ENCODE data around the gene ARRB2.

Gene ARRB2

DNA sequence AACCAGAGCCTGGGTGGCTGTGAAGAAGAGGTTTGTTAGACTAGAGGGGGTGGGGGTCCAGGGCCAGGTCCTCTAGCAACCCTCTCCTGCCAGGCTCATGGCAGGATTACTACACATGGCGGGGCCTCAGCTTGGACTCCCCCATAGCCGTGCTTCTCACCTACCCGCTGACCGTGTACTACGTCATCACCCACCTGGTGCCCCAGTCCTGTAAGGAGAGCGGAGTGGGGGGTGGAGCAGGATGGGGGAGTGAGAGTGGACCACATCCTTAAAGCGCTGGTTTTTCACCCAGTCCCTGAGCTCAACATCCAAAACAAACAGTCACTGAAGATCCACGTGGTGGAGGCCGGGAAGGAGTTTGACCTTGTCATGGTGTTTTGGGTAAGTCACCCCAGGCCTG, 33.5 kb downstream of the ARRB2 start:
- Histone ChIP-seq H3K27me3 (ENCODE audit: control insufficient read depth, insufficient read depth, low read length) (peaks cover 75% of the 10 kb centered on the region), H3K4me3 (ENCODE audit: low read length) (no peak overlapping the region), H3K9ac (ENCODE audit: low read depth, low read length) (no peak overlapping the region), H3K9me3 (replicated peaks; ENCODE audit: low read length) (no peaks in the 10 kb centered on the region), H3K4me1 (ENCODE audit: control insufficient read depth, insufficient read depth, low read length) (peaks cover 4% of the 10 kb centered on the region), H3K36me3 (ENCODE audit: insufficient read depth, low read length) (no peaks in the 10 kb centered on the region), H3K4me2 (ENCODE audit: low read length) (no peak overlapping the region)

GRCh38 chr17:4744999-4745969, 34.9 kb downstream of the ARRB2 start:
- H3K9me3 ChIP-seq (replicated peaks; ENCODE audit: low read length), result no peaks in the 10 kb centered on the region
- peaks cover 73% of the 10 kb centered on the region for H3K27me3 ChIP-seq (ENCODE audit: control insufficient read depth, insufficient read depth, low read length)
- H3K4me3 ChIP-seq (ENCODE audit: low read length), result no peak overlapping the region
- no peak overlapping the region for H3K4me2 ChIP-seq (ENCODE audit: low read length)
- H3K9ac ChIP-seq (ENCODE audit: low read depth, low read length), result no peak overlapping the region
- no peaks in the 10 kb centered on the region for H3K36me3 ChIP-seq (ENCODE audit: insufficient read depth, low read length)
- no peaks in the 10 kb centered on the region for H3K4me1 ChIP-seq (ENCODE audit: control insufficient read depth, insufficient read depth, low read length)

DNA sequence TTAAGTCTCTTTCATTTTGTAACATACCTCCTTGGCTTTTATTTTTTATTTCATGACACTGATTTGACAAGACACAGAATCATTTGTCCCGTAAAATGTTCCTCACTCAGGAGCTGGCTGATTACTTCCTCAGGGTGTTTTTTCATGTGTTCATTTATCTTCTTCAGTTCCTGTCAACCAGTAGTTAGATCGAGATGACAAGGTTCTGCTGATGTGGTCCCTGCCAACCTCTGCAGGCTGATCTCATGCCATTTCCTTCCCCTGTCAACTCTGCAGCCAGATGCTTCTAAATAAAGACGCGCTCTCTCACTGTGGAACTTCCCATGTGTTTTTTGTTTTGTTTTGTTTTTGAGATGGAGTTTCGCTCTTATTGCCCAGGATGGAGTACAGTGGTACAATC, 37.4 kb downstream of the ARRB2 start:
- no peak overlapping the region for H3K9ac ChIP-seq (ENCODE audit: low read depth, low read length)
- no peaks in the 10 kb centered on the region for H3K36me3 ChIP-seq (ENCODE audit: insufficient read depth, low read length)
- no peaks in the 10 kb centered on the region for H3K9me3 ChIP-seq (replicated peaks; ENCODE audit: low read length)
- no peak overlapping the region for H3K4me2 ChIP-seq (ENCODE audit: low read length)
- no peaks in the 10 kb centered on the region for H3K4me1 ChIP-seq (ENCODE audit: control insufficient read depth, insufficient read depth, low read length)
- peaks cover 73% of the 10 kb centered on the region for H3K27me3 ChIP-seq (ENCODE audit: control insufficient read depth, insufficient read depth, low read length)
- no peak overlapping the region for H3K4me3 ChIP-seq (ENCODE audit: low read length)

GRCh38 chr17:4748686-4749085, 38.3 kb downstream of the ARRB2 start:
- H3K9me3 ChIP-seq (replicated peaks; ENCODE audit: low read length), result no peaks in the 10 kb centered on the region
- peaks cover 68% of the 10 kb centered on the region for H3K27me3 ChIP-seq (ENCODE audit: control insufficient read depth, insufficient read depth, low read length)
- H3K4me3 ChIP-seq (ENCODE audit: low read length), result no peak overlapping the region
- no peak overlapping the region for H3K4me2 ChIP-seq (ENCODE audit: low read length)
- no peaks in the 10 kb centered on the region for H3K36me3 ChIP-seq (ENCODE audit: insufficient read depth, low read length)
- H3K4me1 ChIP-seq (ENCODE audit: control insufficient read depth, insufficient read depth, low read length), result no peaks in the 10 kb centered on the region
- H3K9ac ChIP-seq (ENCODE audit: low read depth, low read length), result no peak overlapping the region

DNA sequence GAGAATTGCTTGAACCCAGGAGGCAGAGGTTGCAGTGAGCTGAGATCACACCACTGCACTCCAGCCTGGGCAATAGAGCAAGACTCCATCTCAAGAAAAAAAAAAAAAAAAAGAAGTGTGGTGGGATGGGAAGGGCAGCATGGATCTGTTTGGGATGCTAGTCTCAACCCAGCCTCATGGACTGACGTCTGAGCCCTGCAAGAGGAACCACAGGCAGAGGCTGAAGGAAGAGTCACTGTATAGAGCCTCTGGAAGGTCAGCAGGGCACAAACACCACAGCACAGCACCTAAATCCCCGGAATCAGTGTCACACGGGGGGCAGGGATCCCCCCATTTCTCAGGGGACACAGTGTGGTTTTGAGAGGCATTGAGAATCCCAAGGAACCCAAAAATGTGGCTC, 40.2 kb downstream of the ARRB2 start:
- Histone ChIP-seq H3K27me3 (ENCODE audit: control insufficient read depth, insufficient read depth, low read length) (peaks cover 64% of the 10 kb centered on the region), H3K4me3 (ENCODE audit: low read length) (no peak overlapping the region), H3K36me3 (ENCODE audit: insufficient read depth, low read length) (no peaks in the 10 kb centered on the region), H3K4me2 (ENCODE audit: low read length) (no peak overlapping the region), H3K9me3 (replicated peaks; ENCODE audit: low read length) (no peaks in the 10 kb centered on the region), H3K9ac (ENCODE audit: low read depth, low read length) (no peak overlapping the region), H3K4me1 (ENCODE audit: control insufficient read depth, insufficient read depth, low read length) (no peaks in the 10 kb centered on the region)

GRCh38 chr17:4751932-4752331, 41.5 kb downstream of the ARRB2 start:
- Histone ChIP-seq H3K27me3 (ENCODE audit: control insufficient read depth, insufficient read depth, low read length) (peaks cover 64% of the 10 kb centered on the region), H3K9ac (ENCODE audit: low read depth, low read length) (no peak overlapping the region), H3K4me2 (ENCODE audit: low read length) (no peak overlapping the region), H3K9me3 (replicated peaks; ENCODE audit: low read length) (no peaks in the 10 kb centered on the region), H3K4me3 (ENCODE audit: low read length) (no peak overlapping the region), H3K4me1 (ENCODE audit: control insufficient read depth, insufficient read depth, low read length) (no peaks in the 10 kb centered on the region), H3K36me3 (ENCODE audit: insufficient read depth, low read length) (no peaks in the 10 kb centered on the region)

- Histone ChIP-seq H3K9me3 (replicated peaks; ENCODE audit: low read length) (no peaks in the 10 kb centered on the region), H3K36me3 (ENCODE audit: insufficient read depth, low read length) (no peaks in the 10 kb centered on the region), H3K4me1 (ENCODE audit: control insufficient read depth, insufficient read depth, low read length) (no peaks in the 10 kb centered on the region), H3K4me2 (ENCODE audit: low read length) (no peak overlapping the region), H3K9ac (ENCODE audit: low read depth, low read length) (no peak overlapping the region), H3K4me3 (ENCODE audit: low read length) (no peak overlapping the region), H3K27me3 (ENCODE audit: control insufficient read depth, insufficient read depth, low read length) (peaks cover 71% of the 10 kb centered on the region)
These were observed 43.0 kb downstream of the ARRB2 start for GRCh38 chr17:4753392-4753791.

GRCh38 chr17:4759776-4760236, 49.4 kb downstream of the ARRB2 start:
- Histone ChIP-seq H3K36me3 (ENCODE audit: insufficient read depth, low read length) (no peaks in the 10 kb centered on the region), H3K4me3 (ENCODE audit: low read length) (no peak overlapping the region), H3K4me2 (ENCODE audit: low read length) (no peak overlapping the region), H3K4me1 (ENCODE audit: control insufficient read depth, insufficient read depth, low read length) (no peaks in the 10 kb centered on the region), H3K9ac (ENCODE audit: low read depth, low read length) (no peak overlapping the region), H3K27me3 (ENCODE audit: control insufficient read depth, insufficient read depth, low read length) (peaks cover 52% of the 10 kb centered on the region), H3K9me3 (replicated peaks; ENCODE audit: low read length) (no peaks in the 10 kb centered on the region)

DNA sequence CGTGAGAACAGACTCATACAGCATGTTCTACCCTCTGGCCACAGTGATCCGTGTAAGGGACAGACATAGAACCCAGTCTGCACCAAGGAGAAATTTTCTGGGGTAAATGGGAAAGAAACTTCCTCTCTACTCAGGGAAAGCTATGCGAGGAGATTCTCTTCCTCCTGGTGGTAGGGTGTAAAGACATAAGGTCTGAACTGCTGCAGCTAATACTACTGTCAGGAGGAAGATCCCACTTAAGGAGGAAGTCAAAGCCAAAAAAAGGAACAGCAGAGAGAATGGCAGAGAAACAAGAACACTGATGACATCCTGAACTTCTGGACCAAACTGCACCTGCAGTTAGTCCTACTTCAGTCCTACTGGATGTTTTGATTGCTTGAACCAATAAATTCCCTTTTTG, 54.2 kb downstream of the ARRB2 start:
- no peak overlapping the region for H3K9ac ChIP-seq (ENCODE audit: low read depth, low read length)
- H3K4me3 ChIP-seq (ENCODE audit: low read length), result no peak overlapping the region
- H3K9me3 ChIP-seq (replicated peaks; ENCODE audit: low read length), result no peaks in the 10 kb centered on the region
- no peaks in the 10 kb centered on the region for H3K36me3 ChIP-seq (ENCODE audit: insufficient read depth, low read length)
- peaks cover 25% of the 10 kb centered on the region for H3K27me3 ChIP-seq (ENCODE audit: control insufficient read depth, insufficient read depth, low read length)
- no peak overlapping the region for H3K4me2 ChIP-seq (ENCODE audit: low read length)
- H3K4me1 ChIP-seq (ENCODE audit: control insufficient read depth, insufficient read depth, low read length), result peaks cover 5% of the 10 kb centered on the region

DNA sequence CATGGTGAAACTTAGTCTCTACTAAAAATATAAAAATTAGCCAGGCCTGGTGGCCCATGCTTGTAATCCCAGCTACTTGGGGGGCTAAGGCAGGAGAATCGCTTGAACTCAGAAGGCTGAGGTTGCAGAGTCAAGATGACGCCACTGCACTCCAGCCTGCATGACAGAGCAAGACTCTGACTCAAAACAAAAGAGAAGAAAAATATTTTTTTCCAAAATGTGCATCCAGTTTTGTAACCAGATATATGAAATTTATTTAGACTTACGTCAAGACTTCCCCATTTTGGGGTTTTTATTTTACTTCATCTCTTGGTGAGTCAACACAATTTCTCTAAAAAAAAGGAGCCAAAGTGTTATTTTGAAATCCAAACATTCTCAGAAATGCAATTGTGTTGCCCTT, 55.8 kb downstream of the ARRB2 start:
- H3K27me3 ChIP-seq (ENCODE audit: control insufficient read depth, insufficient read depth, low read length), result peaks cover 19% of the 10 kb centered on the region
- no peak overlapping the region for H3K9ac ChIP-seq (ENCODE audit: low read depth, low read length)
- H3K9me3 ChIP-seq (replicated peaks; ENCODE audit: low read length), result no peaks in the 10 kb centered on the region
- H3K4me3 ChIP-seq (ENCODE audit: low read length), result no peak overlapping the region
- peaks cover 9% of the 10 kb centered on the region for H3K4me1 ChIP-seq (ENCODE audit: control insufficient read depth, insufficient read depth, low read length)
- H3K36me3 ChIP-seq (ENCODE audit: insufficient read depth, low read length), result no peaks in the 10 kb centered on the region
- no peak overlapping the region for H3K4me2 ChIP-seq (ENCODE audit: low read length)

DNA sequence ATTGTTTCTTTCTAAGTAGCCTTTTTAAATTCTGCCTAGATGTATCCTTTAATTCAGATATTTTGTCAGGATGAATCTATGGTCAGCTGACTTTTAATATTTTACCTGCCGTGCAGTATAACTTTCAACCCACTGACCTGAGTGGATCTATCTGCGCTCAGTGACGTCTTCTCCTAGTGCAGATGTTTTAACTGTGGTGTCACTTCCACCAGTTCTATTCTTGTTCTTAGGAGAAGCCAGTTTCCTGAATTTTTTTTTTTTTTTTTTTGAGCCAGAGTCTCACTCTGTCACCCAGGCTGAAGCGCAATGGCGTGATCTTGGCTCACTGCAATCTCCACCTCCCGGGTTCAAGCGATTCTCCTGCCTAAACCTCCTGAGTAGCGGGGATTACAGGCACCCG, 56.3 kb downstream of the ARRB2 start:
- H3K27me3 ChIP-seq (ENCODE audit: control insufficient read depth, insufficient read depth, low read length), result peaks cover 22% of the 10 kb centered on the region
- no peaks in the 10 kb centered on the region for H3K9me3 ChIP-seq (replicated peaks; ENCODE audit: low read length)
- H3K36me3 ChIP-seq (ENCODE audit: insufficient read depth, low read length), result no peaks in the 10 kb centered on the region
- H3K4me3 ChIP-seq (ENCODE audit: low read length), result no peak overlapping the region
- no peak overlapping the region for H3K4me2 ChIP-seq (ENCODE audit: low read length)
- no peak overlapping the region for H3K9ac ChIP-seq (ENCODE audit: low read depth, low read length)
- H3K4me1 ChIP-seq (ENCODE audit: control insufficient read depth, insufficient read depth, low read length), result peaks cover 9% of the 10 kb centered on the region

- H3K36me3 ChIP-seq (ENCODE audit: insufficient read depth, low read length), result no peaks in the 10 kb centered on the region
- H3K4me3 ChIP-seq (ENCODE audit: low read length), result no peak overlapping the region
- H3K9ac ChIP-seq (ENCODE audit: low read depth, low read length), result no peak overlapping the region
- H3K4me1 ChIP-seq (ENCODE audit: control insufficient read depth, insufficient read depth, low read length), result peaks cover 16% of the 10 kb centered on the region
- no peak overlapping the region for H3K4me2 ChIP-seq (ENCODE audit: low read length)
- H3K27me3 ChIP-seq (ENCODE audit: control insufficient read depth, insufficient read depth, low read length), result peaks cover 32% of the 10 kb centered on the region
- H3K9me3 ChIP-seq (replicated peaks; ENCODE audit: low read length), result no peaks in the 10 kb centered on the region
These were observed 57.9 kb downstream of the ARRB2 start for GRCh38 chr17:4768298-4768697.

All from skeletal muscle satellite cell (primary cell).